A549 (cell line): Measurements from ENCODE around the gene FRMD4A. TPM values are rescaled to one million over a fixed set of nuclear protein-coding genes. Genes with fewer than 3 reads are reported as not detected.

Experiments used
- ATAC-seq, 2 experiments: fragments of 200-7000 bp in 1 of 2; fragments of >200 bp in 1 of 2; cut with Nextera tagmentation in 1 of 2; cut with Tn5 transposase in 1 of 2; 3 replicates each; pipeline versions ENCODE4 v1.8.0 to v1.9.1; 2018 to 2020; ENCODE audit warnings: mild to moderate bottlenecking in 1 of 2, moderate library complexity in 1 of 2
- CTCF ChIA-PET: fragments of 300-600 bp; sonication (Branson Sonifier 250); formaldehyde crosslinking; extraction: SDS; loops from one replicate; lab custom pipeline; 2021; ENCODE audit warnings: antibody characterized with exemption, inconsistent platforms; lab: Yijun Ruan, JAX
- POLR2A ChIA-PET: fragments of 350-600 bp; formaldehyde crosslinking; extraction: SDS; loops from one replicate; lab custom pipeline; 2021; ENCODE audit warnings: antibody characterized with exemption, inconsistent platforms; lab: Yijun Ruan, JAX
- DNase-seq, 2 experiments: peaks; one replicate each; pipeline versions ENCODE4 v3.0.0 to v3.0.0-alpha.2; 2011 to 2016; ENCODE audit warnings: low read depth in 1 of 2, low spot score in 1 of 2
- FAIRE-seq: peaks from 2 replicates; lab custom pipeline; 2011; peaks lifted over from hg19 to GRCh38; lab: Jason Lieb, UNC
- H3K27ac ChIP-seq, 2 experiments: fragments of >200 bp; sonication (Bioruptor Twin); formaldehyde crosslinking; 3 replicates each; pipeline ENCODE4 v1.5.1; 2016 to 2017
- H3K4me1 ChIP-seq: fragments of >200 bp; sonication (Bioruptor Twin); formaldehyde crosslinking; 3 replicates; pipeline ENCODE4 v1.6.1; 2016
- H3K4me2 ChIP-seq: fragments of >200 bp; sonication (Bioruptor Twin); formaldehyde crosslinking; 3 replicates; pipeline ENCODE4 v1.6.1; 2016
- H3K4me3 ChIP-seq: fragments of >200 bp; sonication (Bioruptor Twin); formaldehyde crosslinking; 3 replicates; pipeline ENCODE4 v1.5.1; 2016
- H3K9me3 ChIP-seq: fragments of >200 bp; sonication (Bioruptor Twin); formaldehyde crosslinking; 3 replicates; pipeline ENCODE4 v1.6.1; 2016
- BCL3 ChIP-seq: fragments of >200 bp; sonication (Bioruptor Twin); formaldehyde crosslinking; IDR thresholded peaks from 3 replicates; pipeline ENCODE4 v1.6.1; 2016
- CBX8 ChIP-seq: fragments of 200-600 bp; sonication (generic); IDR thresholded peaks from 2 replicates; pipeline ENCODE4 v1.6.1; 2016
- CHD4 ChIP-seq: fragments of 200-600 bp; sonication (generic); IDR thresholded peaks from 2 replicates; pipeline ENCODE4 v1.6.1; 2016; ENCODE audit warnings: antibody characterized with exemption, mild to moderate bottlenecking, borderline replicate concordance
- ELK1 ChIP-seq: fragments of 150-350 bp; IDR thresholded peaks from 2 replicates; pipeline ENCODE4 v1.6.1; 2014; ENCODE audit warnings: low read depth, mild to moderate bottlenecking, low read length
- FOXS1 ChIP-seq: fragments of 250-450 bp; sonication (Bioruptor Pico); IDR thresholded peaks from 2 replicates; pipeline ENCODE4 v1.5.0; 2020; ENCODE audit warnings: mild to moderate bottlenecking, moderate library complexity
- HDAC2 ChIP-seq: fragments of 200-600 bp; sonication (generic); IDR thresholded peaks from 2 replicates; pipeline ENCODE4 v1.6.1; 2016
- HES2 ChIP-seq: fragments of >200 bp; sonication (Bioruptor Twin); formaldehyde crosslinking; IDR thresholded peaks from 2 replicates; pipeline ENCODE4 v1.6.1; 2016
- HEYL ChIP-seq: fragments of 250-450 bp; sonication (Bioruptor Pico); IDR thresholded peaks from 2 replicates; pipeline ENCODE4 v1.8.0; 2021; ENCODE audit warnings: mild to moderate bottlenecking, moderate library complexity
- HOXB13 ChIP-seq: fragments of 250-450 bp; sonication (Bioruptor Pico); IDR thresholded peaks from 2 replicates; pipeline ENCODE4 v1.5.0; 2020; ENCODE audit warnings: low read depth, mild to moderate bottlenecking, moderate library complexity
- HOXB5 ChIP-seq: fragments of 250-450 bp; sonication (Bioruptor Pico); IDR thresholded peaks from 2 replicates; pipeline ENCODE4 v1.5.0; 2020; ENCODE audit warnings: mild to moderate bottlenecking, moderate library complexity
- JUN ChIP-seq, 2 experiments: fragments of >200 bp; sonication (Bioruptor Twin); formaldehyde crosslinking; IDR thresholded peaks; 2 replicates in 1 of 2; 3 replicates in 1 of 2; pipeline ENCODE4 v1.6.1; 2016 to 2017
- KDM5A ChIP-seq: fragments of 200-600 bp; sonication (generic); IDR thresholded peaks from 2 replicates; pipeline ENCODE4 v1.6.1; 2016; ENCODE audit warnings: antibody characterized with exemption, mild to moderate bottlenecking
- MAZ ChIP-seq: fragments of 150-350 bp; IDR thresholded peaks from 2 replicates; pipeline ENCODE4 v1.6.1; 2014; ENCODE audit warnings: antibody characterized with exemption, low read depth, low read length, borderline replicate concordance
- MYC ChIP-seq: IDR thresholded peaks from 2 replicates; pipeline ENCODE4 v1.6.1; 2012; ENCODE audit warnings: mild to moderate bottlenecking, inconsistent platforms, low read length, improper control_type of control experiment, borderline replicate concordance
- NFE2L2 ChIP-seq: fragments of 150-350 bp; conservative IDR thresholded peaks from 2 replicates; pipeline ENCODE4 v1.6.1; 2014; ENCODE audit warnings: low read length
- PHF8 ChIP-seq: fragments of 200-600 bp; sonication (generic); IDR thresholded peaks from 2 replicates; pipeline ENCODE4 v1.6.1; 2016; ENCODE audit warnings: low read depth, mild to moderate bottlenecking, antibody characterized with exemption, moderate library complexity, borderline replicate concordance
- RARB ChIP-seq: fragments of 250-450 bp; sonication (Bioruptor Pico); IDR thresholded peaks from 2 replicates; pipeline ENCODE4 v1.8.0; 2021; ENCODE audit warnings: mild to moderate bottlenecking, moderate library complexity
- RCOR1 ChIP-seq: fragments of 150-350 bp; IDR thresholded peaks from 2 replicates; pipeline ENCODE4 v1.6.1; 2014; ENCODE audit warnings: antibody characterized with exemption, low read length, low read depth
- REST ChIP-seq: fragments of 200-600 bp; sonication (generic); IDR thresholded peaks from 2 replicates; pipeline ENCODE4 v1.6.1; 2016; ENCODE audit warnings: antibody characterized with exemption, mild to moderate bottlenecking, moderate library complexity
- RFX5 ChIP-seq: fragments of 450-650 bp; IDR thresholded peaks from 2 replicates; pipeline ENCODE4 v1.7.1; 2014; ENCODE audit warnings: antibody characterized with exemption, mild to moderate bottlenecking, moderate library complexity
- TFCP2L1 ChIP-seq: fragments of 250-450 bp; sonication (Bioruptor Pico); IDR thresholded peaks from 2 replicates; pipeline ENCODE4 v1.5.0; 2021; ENCODE audit warnings: mild to moderate bottlenecking
- USF2 ChIP-seq: fragments of 450-650 bp; IDR thresholded peaks from 2 replicates; pipeline ENCODE4 v1.6.1; 2014; ENCODE audit warnings: antibody characterized with exemption
- WGBS: methylation state at CpG from one replicate; pipeline ENCODE4 v1.1.6; 2017; ENCODE audit errors: missing lambda C conversion rate; 5-methylcytosine and 5-hydroxymethylcytosine counted together
- polyA plus RNA-seq, 4 experiments: library from polyadenylated mRNA; depleted of rRNA in 3 of 4; stranded (reverse); fragments of >200 nt; fragmentation: RNase III in 1 of 4; extraction: RNeasy Plus Mini Kit Qiagen cat#74134 plus additional on column Dnase treatment in 1 of 4; gene quantifications; 2 replicates in 3 of 4; 3 replicates in 1 of 4; pipeline ENCODE4 v1.2.3, GENCODE V29; 2011 to 2017
- TF ChIP-seq, protein P1 (sequence below): fragments of >200 bp; sonication (Bioruptor Twin); formaldehyde crosslinking; IDR thresholded peaks from 3 replicates; pipeline ENCODE4 v1.5.1; 2016

The FRMD4A gene
- polyA plus RNA-seq, 2 of the 4 experiments (the other 2 are of a cell fraction) = 2.5 to 4.7 TPM

DNA sequence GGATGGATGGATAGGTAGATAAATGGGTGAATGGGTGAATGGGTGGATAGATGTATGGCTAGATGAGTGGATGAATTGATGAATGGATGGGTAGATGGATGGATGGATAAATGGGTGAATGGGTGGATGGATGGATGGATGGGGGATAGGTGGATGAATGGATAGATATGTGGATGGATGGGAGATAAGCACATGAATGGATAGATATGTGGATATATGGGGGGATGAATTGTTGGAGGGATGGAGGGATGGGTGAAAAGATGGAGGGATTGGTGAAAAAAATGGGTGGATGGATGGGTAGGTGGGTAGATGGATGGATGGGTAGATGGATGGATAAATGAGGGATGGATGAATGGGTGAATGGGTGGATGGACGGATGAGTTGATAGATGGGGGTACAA is 196.4 kb downstream of the FRMD4A start:
- ChIA-PET POLR2A (no interaction called here), CTCF (no interaction called here)
- no peak for TF ChIP-seq HES2
- no peak for TF ChIP-seq RCOR1
- no peak for TF ChIP-seq PHF8
- TF ChIP-seq RFX5 = no peak
- TF ChIP-seq HOXB13 (CRISPR knock-in tag) = no peak
- no peak for TF ChIP-seq HEYL (CRISPR knock-in tag)
- no peak for TF ChIP-seq CBX8
- TF ChIP-seq NFE2L2 = no peak
- TF ChIP-seq KDM5A = no peak
- no peaks in the 10 kb centered on the region for H3K4me1 ChIP-seq
- H3K27ac ChIP-seq = no peak overlapping the region
- ATAC-seq = no peak
- no peak overlapping the region for H3K4me3 ChIP-seq
- no peak overlapping the region for H3K4me2 ChIP-seq
- DNase-seq = no peak
- FAIRE-seq = no peak
- WGBS = 0% methylated on average over 1 of the region's 1 CpG
- no peaks in the 10 kb centered on the region for H3K9me3 ChIP-seq

DNA sequence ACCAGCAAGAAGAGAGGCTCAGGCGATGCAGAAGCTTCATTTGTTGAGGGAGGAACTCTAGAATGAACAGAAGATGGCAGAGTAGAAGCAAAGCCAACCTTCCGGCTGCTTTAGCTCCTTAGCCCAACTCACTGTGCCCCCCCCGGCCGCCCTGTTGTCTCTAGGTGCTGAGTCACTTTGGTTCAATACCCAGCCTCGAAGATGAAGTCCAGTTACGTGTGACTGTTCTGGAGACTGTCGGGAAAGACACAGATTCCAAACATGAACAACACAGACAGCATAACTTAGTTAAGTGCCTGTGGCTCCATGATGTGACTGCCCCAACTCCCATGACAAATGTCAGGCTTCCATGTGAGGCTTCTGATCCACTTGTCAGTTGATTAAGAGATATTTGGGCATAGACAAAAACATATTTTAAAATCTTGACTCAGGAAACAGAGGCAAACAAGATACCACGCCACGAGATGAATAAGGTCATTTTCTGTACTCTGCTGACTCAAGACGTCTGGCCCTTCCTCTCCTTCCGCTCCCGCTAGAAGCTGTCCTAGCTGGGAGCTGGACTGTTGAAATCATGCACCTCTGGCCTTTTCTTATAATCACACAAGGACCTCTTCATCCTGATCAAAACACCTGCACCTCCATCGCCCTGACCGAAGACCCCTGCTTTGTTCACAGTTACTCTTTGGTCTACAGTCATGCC is 199.3 kb downstream of the FRMD4A start:
- TF ChIP-seq ELK1 (no peak), RARB (CRISPR knock-in tag) (no peak), FOXS1 (CRISPR knock-in tag) (no peak), HOXB5 (CRISPR knock-in tag) (no peak), MAZ (no peak), USF2 (no peak), MYC (no peak), REST (no peak), CBX8 (no peak), TFCP2L1 (CRISPR knock-in tag) (no peak), HDAC2 (no peak), CHD4 (no peak), JUN (IDR thresholded peaks at IDR 0.05) (no peak), BCL3 (no peak), HES2 (no peak)
- TF ChIP-seq, protein P1, sequence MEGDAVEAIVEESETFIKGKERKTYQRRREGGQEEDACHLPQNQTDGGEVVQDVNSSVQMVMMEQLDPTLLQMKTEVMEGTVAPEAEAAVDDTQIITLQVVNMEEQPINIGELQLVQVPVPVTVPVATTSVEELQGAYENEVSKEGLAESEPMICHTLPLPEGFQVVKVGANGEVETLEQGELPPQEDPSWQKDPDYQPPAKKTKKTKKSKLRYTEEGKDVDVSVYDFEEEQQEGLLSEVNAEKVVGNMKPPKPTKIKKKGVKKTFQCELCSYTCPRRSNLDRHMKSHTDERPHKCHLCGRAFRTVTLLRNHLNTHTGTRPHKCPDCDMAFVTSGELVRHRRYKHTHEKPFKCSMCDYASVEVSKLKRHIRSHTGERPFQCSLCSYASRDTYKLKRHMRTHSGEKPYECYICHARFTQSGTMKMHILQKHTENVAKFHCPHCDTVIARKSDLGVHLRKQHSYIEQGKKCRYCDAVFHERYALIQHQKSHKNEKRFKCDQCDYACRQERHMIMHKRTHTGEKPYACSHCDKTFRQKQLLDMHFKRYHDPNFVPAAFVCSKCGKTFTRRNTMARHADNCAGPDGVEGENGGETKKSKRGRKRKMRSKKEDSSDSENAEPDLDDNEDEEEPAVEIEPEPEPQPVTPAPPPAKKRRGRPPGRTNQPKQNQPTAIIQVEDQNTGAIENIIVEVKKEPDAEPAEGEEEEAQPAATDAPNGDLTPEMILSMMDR = no peak
- DNase-seq (no peak), FAIRE-seq (no peak), ATAC-seq (no peak)
- Histone ChIP-seq H3K4me2 (no peak overlapping the region), H3K4me1 (no peaks in the 10 kb centered on the region), H3K9me3 (no peaks in the 10 kb centered on the region), H3K4me3 (no peak overlapping the region), H3K27ac (no peak overlapping the region)
- 43% methylated on average over 14 of the region's 14 CpGs for WGBS
- ChIA-PET POLR2A (no interaction called here), CTCF (interaction anchor here (1.4 kb wide), 1 partner anchor 15 kb away, joined by 5 read pairs; no protein-coding TSS in a partner anchor)
